Activated naive CD8-positive, alpha-beta T cell (primary cell): ENCODE measurements around the gene GDAP2.

Source experiments
- H3K27ac Mint-ChIP-seq: one replicate; pipeline ENCODE4 v1.8.0; 2021; ENCODE audit warnings: mixed read lengths
- H3K27me3 Mint-ChIP-seq: one replicate; pipeline ENCODE4 v1.8.0; 2021; ENCODE audit warnings: mixed read lengths
- H3K36me3 Mint-ChIP-seq: one replicate; pipeline ENCODE4 v1.8.0; 2021; ENCODE audit warnings: mixed read lengths
- H3K4me1 Mint-ChIP-seq: one replicate; pipeline ENCODE4 v1.8.0; 2021; ENCODE audit warnings: low read depth, mixed read lengths
- H3K4me3 Mint-ChIP-seq: one replicate; pipeline ENCODE4 v1.8.0; 2021; ENCODE audit warnings: mild to moderate bottlenecking, mixed read lengths
- H3K9me3 Mint-ChIP-seq: one replicate; pipeline ENCODE4 v1.8.0; 2021; ENCODE audit warnings: low read depth, mixed read lengths

The GDAP2 gene

GRCh38 chr1:117817629-117818028 lies 111.8 kb downstream of the GDAP2 start:
- Mint-ChIP-seq H3K9me3 (no peaks in the 10 kb centered on the region), H3K36me3 (no peaks in the 10 kb centered on the region), H3K27me3 (no peaks in the 10 kb centered on the region), H3K4me3 (no peak overlapping the region), H3K4me1 (no peaks in the 10 kb centered on the region), H3K27ac (no peak overlapping the region)

GRCh38 chr1:117815926-117816325 lies 113.5 kb downstream of the GDAP2 start:
- no peaks in the 10 kb centered on the region for H3K4me1 Mint-ChIP-seq
- H3K4me3 Mint-ChIP-seq, result no peak overlapping the region
- H3K27me3 Mint-ChIP-seq, result peaks cover under 1% of the 10 kb centered on the region
- H3K27ac Mint-ChIP-seq, result no peak overlapping the region
- no peaks in the 10 kb centered on the region for H3K36me3 Mint-ChIP-seq
- H3K9me3 Mint-ChIP-seq, result no peaks in the 10 kb centered on the region

- H3K27ac Mint-ChIP-seq, result no peak overlapping the region
- H3K4me1 Mint-ChIP-seq, result no peaks in the 10 kb centered on the region
- H3K27me3 Mint-ChIP-seq, result peaks cover 2% of the 10 kb centered on the region
- H3K4me3 Mint-ChIP-seq, result no peak overlapping the region
- no peaks in the 10 kb centered on the region for H3K36me3 Mint-ChIP-seq
- no peaks in the 10 kb centered on the region for H3K9me3 Mint-ChIP-seq
Observed at GRCh38 chr1:117814856-117815797, 114.3 kb downstream of the GDAP2 start.
